SK-N-SH treated with all-trans-retinoic acid at 6 μM for 48 hours (cell line): Measurements from ENCODE around the gene CTDNEP1.

Experiments used
- ARNTL ChIP-seq: fragments of 450-650 bp; formaldehyde crosslinking; IDR thresholded peaks from 2 replicates; pipeline ENCODE4 v1.5.0; 2020; ENCODE audit warnings: low read depth, mild to moderate bottlenecking, moderate library complexity, borderline replicate concordance
- CREB5 ChIP-seq: fragments of 250-450 bp; sonication (Bioruptor Pico); IDR thresholded peaks from 2 replicates; pipeline ENCODE4 v1.5.1; 2020; ENCODE audit warnings: low read depth, mild to moderate bottlenecking, moderate library complexity
- CSRNP3 ChIP-seq: fragments of 250-450 bp; sonication (Bioruptor Pico); IDR thresholded peaks from 2 replicates; pipeline ENCODE4 v1.5.1; 2021; ENCODE audit warnings: mild to moderate bottlenecking, moderate library complexity
- ESRRG ChIP-seq: fragments of 250-450 bp; sonication (Bioruptor Pico); IDR thresholded peaks from 2 replicates; pipeline ENCODE4 v1.6.1; 2021; ENCODE audit warnings: mild to moderate bottlenecking
- PATZ1 ChIP-seq: fragments of 250-450 bp; sonication (Bioruptor Pico); IDR thresholded peaks from 2 replicates; pipeline ENCODE4 v1.8.0; 2020; ENCODE audit warnings: mild to moderate bottlenecking, moderate library complexity, borderline replicate concordance
- RARB ChIP-seq: fragments of 250-450 bp; sonication (Bioruptor Pico); IDR thresholded peaks from 2 replicates; pipeline ENCODE4 v1.8.0; 2021; ENCODE audit warnings: mild to moderate bottlenecking, moderate library complexity
- SNAI2 ChIP-seq: fragments of 250-450 bp; sonication (Bioruptor Pico); IDR thresholded peaks from 2 replicates; pipeline ENCODE4 v1.5.0; 2020; ENCODE audit warnings: mild to moderate bottlenecking, moderate library complexity
- ZC3H10 ChIP-seq: fragments of 250-450 bp; sonication (Bioruptor Pico); IDR thresholded peaks from 2 replicates; pipeline ENCODE4 v1.5.1; 2021; ENCODE audit warnings: mild to moderate bottlenecking, moderate library complexity
- ZNF8 ChIP-seq: fragments of 450-650 bp; formaldehyde crosslinking; IDR thresholded peaks from 2 replicates; pipeline ENCODE4 v1.5.0; 2020; ENCODE audit warnings: mild to moderate bottlenecking, moderate library complexity

GRCh38 chr17:7262192-7262934, 10.8 kb upstream of the CTDNEP1 start, which contains the start of gene CLDN7:
- TF ChIP-seq ZC3H10 (CRISPR knock-in tag) (no peak), CREB5 (no peak), CSRNP3 (CRISPR knock-in tag) (no peak), ZNF8 (no peak), PATZ1 (CRISPR knock-in tag) (no peak), ARNTL (CRISPR knock-in tag) (no peak), SNAI2 (CRISPR knock-in tag) (no peak), RARB (no peak), ESRRG (CRISPR knock-in tag) (no peak)
